ENCODE measurements around the gene NUP98.

DNA sequence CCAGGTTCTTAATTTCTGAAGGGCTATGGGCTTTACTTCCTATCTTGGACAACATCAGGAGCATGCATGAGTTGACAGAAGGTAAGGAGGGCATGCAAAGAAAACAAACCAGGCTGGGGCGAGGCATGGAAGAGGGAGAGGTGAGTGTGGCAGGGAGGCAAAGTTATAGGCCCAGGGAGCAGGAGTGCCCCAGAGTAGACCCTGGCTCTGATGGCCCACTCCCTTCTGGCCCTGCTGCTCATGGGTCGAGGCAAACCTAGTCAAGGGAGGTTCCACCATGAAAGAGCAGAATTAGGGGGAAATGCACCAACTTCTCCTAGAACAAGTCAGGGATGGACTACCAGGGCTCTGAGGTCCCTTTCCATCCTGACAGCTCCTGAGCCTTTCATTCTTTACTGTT lies 136.4 kb downstream of the NUP98 start:
- TF ChIP-seq SUZ12 (IDR thresholded peaks at IDR 0.05; ENCODE audit: extremely low read depth, insufficient read depth, insufficient read length) (no peak), YY1 (IDR thresholded peaks at IDR 0.05; ENCODE audit: insufficient read depth, insufficient read length) (no peak), ZNF274 (IDR thresholded peaks at IDR 0.05; ENCODE audit: low read depth, low read length) (no peak)
